Gastroesophageal sphincter (tissue), 4 donors: ENCODE measurements around the gene C19orf44. TPM values are rescaled to one million over a fixed set of nuclear protein-coding genes. Genes with fewer than 3 reads are reported as not detected.
A peak's percentile ranks its signal among the peaks of the same experiment; 100 is the strongest.
"Not testable (repeated sequence)": the region's sequence is repeated elsewhere in the genome, so short reads cannot be mapped to it uniquely, and the experiment has no call there.

Experiments used
- ATAC-seq: fragments of 150-250 bp; one replicate; pipeline ENCODE4 v1.9.1; 2016; ENCODE audit warnings: mild to moderate bottlenecking, moderate library complexity
- H3K27ac ChIP-seq, 4 donors: fragments of 200-600 bp; sonication (generic) in 3 of 4; 1 replicate in 3 of 4; 2 replicates in 1 of 4; pipeline ENCODE4 v1.5.1; 2016 to 2019
- H3K27me3 ChIP-seq: fragments of 200-600 bp; sonication (generic); one replicate; pipeline ENCODE4 v1.5.1; 2019
- H3K36me3 ChIP-seq, 2 donors: fragments of 200-600 bp; sonication (generic); one replicate each; pipeline ENCODE4 v1.5.1; 2019; ENCODE audit warnings: control low read depth in 1 of 2
- H3K4me1 ChIP-seq, 3 donors: fragments of 200-600 bp; sonication (generic); 1 replicate in 2 of 3; 2 replicates in 1 of 3; pipeline ENCODE4 v1.5.1; 2016 to 2019; ENCODE audit warnings: control low read depth in 2 of 3
- H3K4me3 ChIP-seq, 2 donors: fragments of 200-600 bp; sonication (generic); one replicate each; pipeline ENCODE4 v1.5.1; 2019; ENCODE audit warnings: mild to moderate bottlenecking in 1 of 2, moderate library complexity in 1 of 2
- H3K9me3 ChIP-seq, 3 donors: fragments of 200-600 bp; sonication (generic); one replicate each; pipeline ENCODE4 v1.5.1; 2017 to 2019; ENCODE audit warnings: control low read depth in 2 of 3
- CTCF ChIP-seq, 4 experiments: fragments of 200-600 bp in 2 of 4; fragments of 450-650 bp in 2 of 4; sonication (generic) in 1 of 4; IDR thresholded peaks; one replicate each; pipeline ENCODE4 v1.5.1; 2017 to 2019; ENCODE audit warnings: antibody characterized with exemption in 4 of 4, mild to moderate bottlenecking in 2 of 4, moderate library complexity in 2 of 4
- EP300 ChIP-seq: sonication (generic); formaldehyde crosslinking; IDR thresholded peaks from one replicate; pipeline ENCODE4 v1.6.1; 2017; ENCODE audit warnings: antibody characterized with exemption, mild to moderate bottlenecking
- POLR2A ChIP-seq, 2 donors: fragments of 450-650 bp; IDR thresholded peaks; one replicate each; pipeline ENCODE4 v1.6.1; 2017; ENCODE audit warnings: antibody characterized with exemption in 2 of 2, mild to moderate bottlenecking in 2 of 2, moderate library complexity in 1 of 2
- POLR2AphosphoS5 ChIP-seq: sonication (generic); formaldehyde crosslinking; IDR thresholded peaks from one replicate; pipeline ENCODE4 v1.6.1; 2017; ENCODE audit warnings: antibody characterized with exemption
- WGBS, 2 donors: methylation state at CpG; one replicate each; pipeline ENCODE4 v1.1.5; 2018; ENCODE audit warnings: low coverage in 1 of 2; 5-methylcytosine and 5-hydroxymethylcytosine counted together
- total RNA-seq, 4 donors: library from RNA; depleted of rRNA; stranded (reverse); fragments of >200 nt; gene quantifications; one replicate each; pipeline ENCODE4 v1.1.0, GENCODE V29; 2016

The C19orf44 gene
- total RNA-seq, 4 donors from 2014 or later: 8.1 to 12.3 (median 11.9) TPM

- H3K36me3 ChIP-seq: peaks cover 0 to 24% of the 10 kb centered on the region in 2 donors
- 0 to 6% methylated on average over 2 to 13 of the region's 15 CpGs for WGBS, 2 donors
- TF ChIP-seq EP300 (no peak), POLR2AphosphoS5 (no peak), CTCF (IDR thresholded peaks at IDR 0.05) (no peak), POLR2A (IDR thresholded peaks at IDR 0.05) (no peak)
- H3K27me3 ChIP-seq: no peaks in the 10 kb centered on the region
- no peak for ATAC-seq
- peaks cover 0 to 64% (median 17%) of the 10 kb centered on the region in 3 donors for H3K4me1 ChIP-seq
- peak overlapping the region; percentile 77 to 99 for H3K4me3 ChIP-seq
- H3K27ac ChIP-seq: peak overlapping the region; percentile 61 to 91 (median 88)
- no peaks in the 10 kb centered on the region for H3K9me3 ChIP-seq
Observed at GRCh38 chr19:16542910-16543472, 46.8 kb downstream of the C19orf44 start.

GRCh38 chr19:16543734-16544133 is 47.5 kb downstream of the C19orf44 start:
- WGBS, 2 donors: 86% methylated on average over 3 of the region's 6 CpGs; no CpG with 5 or more reads in 1 of the 2 donors
- H3K9me3 ChIP-seq, ATAC-seq, H3K27me3 ChIP-seq, H3K27ac ChIP-seq, H3K4me3 ChIP-seq: not testable (repeated sequence)
- H3K36me3 ChIP-seq: peaks cover 0 to 16% of the 10 kb centered on the region in 2 donors
- peaks cover 0 to 57% (median 15%) of the 10 kb centered on the region in 3 donors for H3K4me1 ChIP-seq

- peaks cover 0 to 48% (median 13%) of the 10 kb centered on the region in 3 donors for H3K4me1 ChIP-seq
- no peaks in the 10 kb centered on the region for H3K27me3 ChIP-seq
- 80 to 90% methylated on average over 7 to 8 of the region's 11 CpGs for WGBS, 2 donors
- H3K36me3 ChIP-seq: peaks cover 0 to 10% of the 10 kb centered on the region in 2 donors
- no peak overlapping the region for H3K4me3 ChIP-seq
- H3K9me3 ChIP-seq: no peaks in the 10 kb centered on the region
- no peak for ATAC-seq
- no peak for TF ChIP-seq POLR2A (IDR thresholded peaks at IDR 0.05)
- TF ChIP-seq EP300: no peak
- TF ChIP-seq POLR2AphosphoS5: no peak
- no peak for TF ChIP-seq CTCF (IDR thresholded peaks at IDR 0.05)
- H3K27ac ChIP-seq: no peak overlapping the region
Observed at GRCh38 chr19:16544473-16545231, 48.5 kb downstream of the C19orf44 start.

GRCh38 chr19:16548956-16549355 is 52.8 kb downstream of the C19orf44 start:
- no peak for TF ChIP-seq POLR2A (IDR thresholded peaks at IDR 0.05)
- TF ChIP-seq CTCF (IDR thresholded peaks at IDR 0.05): no peak
- TF ChIP-seq POLR2AphosphoS5: no peak
- no peak for TF ChIP-seq EP300
- H3K36me3 ChIP-seq: peaks cover 0 to 40% of the 10 kb centered on the region in 2 donors
- H3K27me3 ChIP-seq: no peaks in the 10 kb centered on the region
- H3K9me3 ChIP-seq: no peaks in the 10 kb centered on the region
- ATAC-seq: no peak
- H3K27ac ChIP-seq: no peak overlapping the region
- peaks cover 0 to 13% (median 0%) of the 10 kb centered on the region in 3 donors for H3K4me1 ChIP-seq
- H3K4me3 ChIP-seq: no peak overlapping the region
- WGBS, 2 donors: no CpG with 5 or more reads among the region's 4 CpGs

- H3K27me3 ChIP-seq, ATAC-seq, H3K9me3 ChIP-seq, H3K27ac ChIP-seq, H3K4me1 ChIP-seq, H3K4me3 ChIP-seq: not testable (repeated sequence)
- peaks cover 0 to 70% of the 10 kb centered on the region in 2 donors for H3K36me3 ChIP-seq
- 85% methylated on average over 6 of the region's 6 CpGs; no CpG with 5 or more reads in 1 of the 2 donors for WGBS, 2 donors
Observed at GRCh38 chr19:16551902-16552301, 55.7 kb downstream of the C19orf44 start.

- Histone ChIP-seq H3K9me3 (no peaks in the 10 kb centered on the region), H3K27ac (no peak overlapping the region), H3K4me1 (no peaks in the 10 kb centered on the region), H3K36me3 (peaks cover 0 to 97% of the 10 kb centered on the region in 2 donors), H3K27me3 (no peaks in the 10 kb centered on the region), H3K4me3 (no peak overlapping the region)
- no peak for TF ChIP-seq POLR2A (IDR thresholded peaks at IDR 0.05)
- TF ChIP-seq EP300: no peak
- no peak for TF ChIP-seq POLR2AphosphoS5
- no peak for TF ChIP-seq CTCF (IDR thresholded peaks at IDR 0.05)
- ATAC-seq: no peak
- WGBS, 2 donors: 89 to 97% methylated on average over 5 to 6 of the region's 8 CpGs
Observed at GRCh38 chr19:16554776-16555175, 58.6 kb downstream of the C19orf44 start.
